ENCODE data around the gene GYG2.
A peak's percentile ranks its signal among the peaks of the same experiment; 100 is the strongest.

The GYG2 gene

DNA sequence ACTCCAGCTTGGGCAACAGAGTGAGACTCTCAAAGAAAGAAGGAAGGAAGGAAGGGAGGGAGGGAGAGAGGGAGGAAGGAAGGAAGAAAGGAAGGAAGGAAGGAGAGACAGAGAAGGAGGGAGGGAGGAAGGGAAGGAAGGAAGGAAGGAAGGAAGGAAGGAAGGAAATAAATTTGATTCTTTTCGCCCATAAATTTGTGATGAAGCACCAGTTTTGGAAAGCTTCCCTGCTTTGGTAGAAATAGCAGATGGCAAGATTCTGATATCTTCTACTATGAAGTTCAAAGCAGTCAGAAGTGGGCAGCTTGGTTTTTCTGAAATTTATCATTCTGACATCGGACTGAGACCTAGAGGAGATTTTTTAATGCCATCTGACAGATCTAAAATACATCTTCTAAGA is 11.7 kb upstream of the GYG2 start:
- DNase-seq = no peak

DNA sequence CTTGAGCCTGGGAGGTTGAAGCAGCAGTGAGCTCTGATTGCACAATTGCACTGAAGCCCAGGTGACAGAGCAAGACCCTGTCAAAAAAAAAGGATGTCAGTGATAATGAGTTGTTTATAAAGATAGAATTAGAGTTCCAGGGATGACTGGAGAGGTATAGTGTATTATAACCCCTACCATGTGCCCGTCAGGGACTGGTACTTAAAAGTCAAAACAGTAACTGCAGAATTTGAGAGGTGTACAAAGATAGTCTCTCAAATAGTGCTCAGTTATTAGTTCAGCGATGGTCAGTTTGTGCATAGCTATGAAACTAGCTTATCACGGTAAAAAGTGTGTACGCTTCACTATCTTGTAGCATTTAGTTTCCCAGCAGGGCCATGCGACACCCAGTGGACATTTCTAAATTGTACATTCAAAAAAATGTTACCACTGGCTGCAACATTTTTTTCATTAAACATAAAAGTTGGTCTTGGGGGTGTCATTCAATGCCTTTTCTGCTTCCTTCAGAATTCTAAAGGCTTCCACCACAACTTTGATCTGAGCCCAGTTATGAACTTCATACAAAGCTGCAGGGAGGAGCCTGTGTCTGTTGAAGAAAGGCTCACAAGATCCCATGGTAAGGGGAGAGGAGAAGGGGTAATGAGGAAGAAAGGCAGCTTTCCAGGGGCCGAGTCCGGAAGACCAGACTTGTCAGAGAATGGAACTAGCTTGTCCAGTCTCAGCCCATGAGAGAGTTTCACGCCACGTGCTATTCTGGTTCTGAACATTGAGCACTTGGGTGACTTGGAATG is 9.2 kb upstream of the GYG2 start:
- DNase-seq = no peak

- DNase-seq = no peak
Observed at GRCh38 chrX:2820136-2820771, 8.5 kb upstream of the GYG2 start.

DNA sequence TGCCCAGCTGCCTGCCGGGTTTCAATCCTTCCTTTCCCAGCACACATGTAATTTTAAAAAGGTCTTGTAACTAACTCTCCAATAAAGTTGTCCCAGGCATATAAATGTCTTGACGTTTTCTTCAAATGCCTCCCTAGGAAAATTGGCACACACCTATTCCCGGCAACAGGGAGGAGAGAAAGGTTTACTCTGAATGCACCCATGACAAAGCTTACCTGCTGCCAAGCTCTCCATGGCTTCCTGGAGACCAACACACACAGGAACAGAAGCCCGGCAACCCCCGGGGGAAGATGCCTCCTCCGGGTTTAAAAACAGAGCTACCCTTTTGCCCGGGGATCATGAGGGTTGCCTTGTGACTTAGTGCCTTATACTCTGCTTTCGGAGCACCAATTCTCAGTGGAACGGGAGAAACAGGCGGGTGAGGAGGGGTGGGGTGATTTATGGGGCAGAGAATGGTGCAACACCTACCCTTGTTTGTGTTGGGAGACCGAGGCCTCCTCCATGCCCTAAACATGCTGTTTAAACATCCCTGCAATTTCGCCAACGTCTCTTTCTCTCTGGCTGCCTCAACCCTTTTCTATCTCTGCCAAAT is 4.8 kb upstream of the GYG2 start:
- peak in 6 of 14 donors; percentile 5 to 53 (median 24) for DNase-seq

- DNase-seq = no peak
Observed at GRCh38 chrX:2824886-2825285, 3.8 kb upstream of the GYG2 start.

DNA sequence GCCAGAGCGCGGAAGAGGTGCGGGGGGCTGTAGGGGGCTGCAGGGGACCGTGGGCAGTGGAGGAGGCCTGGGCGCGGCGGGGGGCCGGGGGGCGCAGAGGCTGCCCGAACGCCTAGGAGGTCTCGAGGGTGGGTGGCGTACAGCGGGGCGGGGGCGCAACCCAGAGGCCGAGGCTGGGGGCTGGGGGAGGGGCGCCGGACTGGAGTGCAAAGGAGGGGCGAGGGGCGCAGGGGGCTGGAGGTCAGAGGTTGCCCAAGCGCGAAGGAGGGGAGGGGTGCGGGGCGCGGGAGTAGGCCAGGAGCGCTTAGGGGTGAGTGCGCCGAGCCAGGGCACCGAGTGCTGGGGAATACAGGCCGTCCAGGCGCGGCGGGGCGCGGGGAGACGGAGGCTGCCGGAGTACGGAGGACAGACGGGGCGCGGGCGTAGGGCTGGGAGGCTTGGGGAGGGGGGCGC is 255 bp downstream of the GYG2 start:
- no peak for DNase-seq

DNA sequence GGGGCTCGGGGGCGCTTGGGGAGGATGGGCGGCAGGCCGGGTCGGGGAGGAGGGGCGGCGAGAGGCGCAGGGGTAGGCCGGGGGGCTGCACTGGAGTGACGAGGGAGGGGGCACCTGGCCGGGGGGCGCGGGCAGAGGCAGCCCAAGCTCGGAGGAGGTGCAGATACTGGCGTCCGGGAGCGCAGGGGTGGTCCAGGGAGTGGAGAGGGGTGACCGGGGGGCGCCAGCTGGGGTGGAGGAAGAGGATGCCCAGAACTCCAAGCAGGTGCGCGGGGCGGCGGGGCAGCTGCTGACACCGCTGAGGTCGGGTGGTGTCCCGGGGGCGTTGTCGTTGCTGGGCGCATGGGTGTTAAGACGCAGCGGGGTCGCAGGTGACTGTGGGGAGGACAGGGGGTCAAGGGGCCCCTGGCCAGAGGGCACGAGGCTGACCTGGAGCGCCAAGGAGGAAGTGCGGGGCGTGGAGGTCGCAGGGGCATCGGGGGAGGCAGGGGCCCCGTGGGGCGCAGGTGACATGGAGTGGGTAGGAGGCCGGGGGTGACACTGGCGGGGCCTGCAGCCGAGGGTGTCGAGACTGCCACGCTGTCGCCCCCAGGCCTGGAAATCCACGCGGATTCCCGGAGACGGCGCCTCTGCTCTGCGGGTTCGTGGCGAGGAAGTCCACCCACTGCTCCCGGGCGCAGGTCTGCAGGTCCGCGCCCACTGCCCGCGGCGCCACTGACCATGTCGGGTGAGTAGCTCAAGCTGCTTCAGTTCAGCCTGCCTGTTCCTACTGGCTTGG is 928 bp downstream of the GYG2 start:
- DNase-seq = no peak

- DNase-seq = peak in 1 of 14 donors; percentile 18
Observed at GRCh38 chrX:2831471-2832228, 2.9 kb downstream of the GYG2 start.

- no peak for DNase-seq
Observed at GRCh38 chrX:2837961-2838360, 9.2 kb downstream of the GYG2 start.

GRCh38 chrX:2840961-2841360 is 12.2 kb downstream of the GYG2 start:
- DNase-seq = no peak

DNA sequence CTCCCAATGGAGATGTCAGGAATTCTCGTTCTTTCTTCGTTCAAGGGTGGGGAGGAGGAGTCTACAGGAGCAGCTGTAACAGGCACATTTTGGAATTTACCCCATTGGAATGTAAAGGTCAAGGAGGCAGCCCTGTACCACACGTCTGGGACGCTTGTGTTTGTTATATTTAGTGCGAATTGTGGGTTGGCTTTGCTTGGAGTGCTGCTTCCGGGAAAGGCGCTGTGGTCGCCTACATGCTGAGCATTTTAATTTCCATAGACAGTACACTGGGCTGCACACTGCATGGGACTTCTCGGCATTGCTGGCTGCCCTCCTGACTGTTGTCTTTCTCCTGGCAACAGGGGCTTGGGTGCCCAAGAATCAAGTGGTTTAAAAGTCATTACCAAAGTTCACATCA is 12.8 kb downstream of the GYG2 start:
- peak in 6 of 14 donors; percentile 1 to 52 (median 26) for DNase-seq

DNA sequence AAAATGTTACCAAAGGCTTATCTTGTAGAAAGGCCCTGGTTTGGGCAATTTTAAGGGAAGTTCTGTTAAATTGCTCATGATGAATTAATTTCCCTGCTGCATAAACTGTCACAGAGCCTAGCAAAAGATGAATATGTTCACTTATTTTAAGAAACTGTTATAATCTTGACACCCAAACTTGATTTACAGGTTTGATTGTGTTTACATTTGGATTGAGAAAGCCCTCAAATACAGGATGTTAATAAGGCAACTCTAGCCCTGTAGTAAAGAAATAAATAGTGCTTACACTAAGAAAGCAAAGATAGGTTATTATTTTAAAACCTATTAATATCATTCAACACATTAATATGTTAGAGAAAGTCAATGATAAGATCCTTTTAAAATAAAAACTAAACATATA is 18.3 kb downstream of the GYG2 start:
- no peak for DNase-seq

GRCh38 chrX:2848871-2849301 is 20.2 kb downstream of the GYG2 start:
- DNase-seq = no peak

DNA sequence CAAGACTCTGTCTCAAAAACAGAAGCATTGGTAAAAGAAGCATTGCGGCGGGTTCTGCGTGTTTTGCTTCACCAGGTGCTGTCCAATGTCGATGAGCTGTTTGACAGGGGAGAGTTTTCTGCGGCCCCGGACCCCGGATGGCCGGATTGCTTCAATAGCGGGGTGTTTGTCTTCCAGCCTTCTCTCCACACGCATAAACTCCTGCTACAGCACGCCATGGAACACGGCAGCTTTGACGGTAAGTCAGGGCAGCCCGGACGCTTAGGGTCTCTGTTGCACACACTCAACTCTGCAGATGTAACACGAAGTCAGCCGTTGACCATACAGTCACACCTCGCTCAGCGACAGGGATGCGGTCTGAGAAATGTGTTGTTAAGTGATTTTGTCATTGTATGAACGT is 26.2 kb downstream of the GYG2 start:
- no peak for DNase-seq

- no peak for DNase-seq
Observed at GRCh38 chrX:2855761-2856160, 27.0 kb downstream of the GYG2 start.

DNA sequence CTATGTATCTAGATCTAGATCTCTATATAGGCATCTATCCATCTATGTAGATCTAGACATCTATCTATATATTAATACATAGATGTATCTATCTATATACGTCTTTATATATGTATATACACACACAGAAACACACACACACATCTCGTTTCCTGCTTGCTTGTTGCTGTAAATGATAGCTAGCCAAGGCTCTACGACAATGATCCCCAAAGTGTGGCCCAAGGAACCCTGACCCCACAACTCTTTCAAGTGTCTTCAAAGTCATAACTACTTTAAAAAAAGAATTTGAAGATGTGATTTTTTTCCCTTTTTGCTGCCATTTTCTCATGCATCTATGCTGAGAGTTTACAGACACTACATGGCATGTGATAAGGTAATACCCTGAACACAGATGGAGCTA is 28.8 kb downstream of the GYG2 start:
- DNase-seq = no peak

DNA sequence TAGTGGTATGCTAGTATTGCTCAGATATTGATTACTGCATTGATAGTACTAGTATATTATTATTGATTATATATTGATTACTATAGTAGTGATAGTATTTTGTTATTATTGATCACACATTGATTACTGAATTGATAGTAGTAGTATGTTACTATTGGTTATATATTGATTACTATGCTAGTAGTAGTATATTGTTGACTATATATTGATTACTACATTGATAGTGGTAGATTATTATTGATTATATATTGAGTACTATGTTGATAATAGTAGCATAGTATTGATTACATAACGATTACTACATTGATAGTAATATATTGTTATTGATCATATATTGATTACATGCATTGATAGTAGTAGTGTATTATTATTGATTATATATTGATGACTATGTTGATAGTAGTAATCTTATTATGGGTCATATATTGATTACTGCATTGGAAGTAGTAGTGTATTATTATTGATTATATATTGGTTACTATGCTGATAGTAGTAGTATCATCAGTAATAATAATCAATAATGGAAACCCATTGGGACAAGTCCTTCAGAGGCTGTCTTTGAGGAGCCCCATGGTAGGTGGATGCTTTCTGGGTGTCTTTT is 30.6 kb downstream of the GYG2 start:
- no peak for DNase-seq

- DNase-seq = no peak
Observed at GRCh38 chrX:2862404-2862803, 33.7 kb downstream of the GYG2 start.

- DNase-seq = no peak
Observed at GRCh38 chrX:2863646-2864045, 34.9 kb downstream of the GYG2 start.

DNA sequence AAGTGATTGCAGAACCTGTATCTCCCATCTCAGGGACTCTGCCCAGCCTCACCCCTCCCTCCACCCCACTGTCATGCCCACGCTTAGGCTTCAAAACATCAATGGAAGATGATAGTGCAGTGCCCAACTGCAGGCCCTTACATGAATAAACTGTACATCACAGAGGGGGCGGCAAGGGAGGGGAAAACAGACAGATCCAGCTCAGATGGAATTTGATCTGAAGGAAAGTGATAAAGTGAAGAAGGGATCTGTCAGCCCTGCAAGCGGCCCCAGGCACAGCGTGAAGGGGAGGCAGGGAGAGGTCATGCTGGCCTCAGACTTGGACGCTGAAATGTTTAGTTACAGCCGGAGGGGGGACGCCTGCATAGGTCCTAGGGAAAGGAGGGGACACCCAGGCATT is 38.5 kb downstream of the GYG2 start:
- DNase-seq = no peak

GRCh38 chrX:2870650-2871049 is 41.9 kb downstream of the GYG2 start:
- DNase-seq = no peak

- no peak for DNase-seq
Observed at GRCh38 chrX:2871831-2872230, 43.1 kb downstream of the GYG2 start.
